T-helper 2 cell (primary cell): ENCODE measurements around the gene CTNNA1.

Experiments used
- DNase-seq, 5 experiments: peaks; one replicate each; pipeline versions ENCODE4 v3.0.0 to v3.0.0-alpha.2; 2012 to 2022

Gene CTNNA1

GRCh38 chr5:138969323-138970002 lies 216.2 kb downstream of the CTNNA1 start:
- DNase-seq, result no peak

GRCh38 chr5:138972230-138972629 lies 219.0 kb downstream of the CTNNA1 start:
- DNase-seq, result no peak

- DNase-seq, result no peak
These were observed 219.6 kb downstream of the CTNNA1 start for GRCh38 chr5:138972836-138973235.

GRCh38 chr5:138974227-138975063 lies 221.2 kb downstream of the CTNNA1 start:
- DNase-seq, result no peak

- no peak for DNase-seq
These were observed 222.0 kb downstream of the CTNNA1 start for GRCh38 chr5:138975098-138975847.

- no peak for DNase-seq
These were observed 224.9 kb downstream of the CTNNA1 start for GRCh38 chr5:138978080-138978479.

GRCh38 chr5:138978581-138978980 lies 225.4 kb downstream of the CTNNA1 start:
- DNase-seq, result no peak

- DNase-seq, result peak in 2 of 5 experiments; percentile 49 to 87
These were observed 226.6 kb downstream of the CTNNA1 start for GRCh38 chr5:138979684-138980280.

- no peak for DNase-seq
These were observed 227.2 kb downstream of the CTNNA1 start for GRCh38 chr5:138980441-138980840.

- DNase-seq, result no peak
These were observed 227.9 kb downstream of the CTNNA1 start for GRCh38 chr5:138981131-138981530.

GRCh38 chr5:138981586-138981985 lies 228.4 kb downstream of the CTNNA1 start:
- peak in 2 of 5 experiments; percentile 7 to 77 for DNase-seq

- no peak for DNase-seq
These were observed 230.8 kb downstream of the CTNNA1 start for GRCh38 chr5:138983984-138984383.
